K562 (cell line): ENCODE results near the gene SORCS1.

Experiments
- ARID2 ChIP-seq: fragments of 450-650 bp; IDR thresholded peaks from 2 replicates; pipeline ENCODE4 v1.6.1; 2017; ENCODE audit warnings: antibody characterized with exemption, mild to moderate bottlenecking
- HCFC1 ChIP-seq: IDR thresholded peaks from 2 replicates; pipeline ENCODE4 v1.6.1; 2012; ENCODE audit warnings: low read depth, low read length, improper control_type of control experiment
- TF ChIP-seq, protein P1 (sequence below), 3 experiments: IDR thresholded peaks in 2 of 3; conservative IDR thresholded peaks in 1 of 3; 2 replicates each; pipeline ENCODE4 v1.5.1; 2011 to 2012; ENCODE audit warnings: low read length in 3 of 3, mild to moderate bottlenecking in 3 of 3, control low read depth in 2 of 3, improper control_type of control experiment in 1 of 3, inconsistent platforms in 1 of 3, low read depth in 1 of 3, mixed read lengths in 1 of 3, moderate library complexity in 1 of 3; ENCODE audit not compliant: insufficient read depth in 2 of 3
- TF ChIP-seq, protein P2 (sequence below): fragments of 250-450 bp; sonication (Bioruptor Pico); IDR thresholded peaks from 2 replicates; pipeline ENCODE4 v1.5.0; 2020; ENCODE audit warnings: mild to moderate bottlenecking
- TF ChIP-seq, protein P3 (sequence below): fragments of 200-600 bp; sonication (generic); IDR thresholded peaks from one replicate; pipeline ENCODE4 v1.6.1; 2012; ENCODE audit warnings: mild to moderate bottlenecking, low read depth, low read length, inconsistent platforms

DNA sequence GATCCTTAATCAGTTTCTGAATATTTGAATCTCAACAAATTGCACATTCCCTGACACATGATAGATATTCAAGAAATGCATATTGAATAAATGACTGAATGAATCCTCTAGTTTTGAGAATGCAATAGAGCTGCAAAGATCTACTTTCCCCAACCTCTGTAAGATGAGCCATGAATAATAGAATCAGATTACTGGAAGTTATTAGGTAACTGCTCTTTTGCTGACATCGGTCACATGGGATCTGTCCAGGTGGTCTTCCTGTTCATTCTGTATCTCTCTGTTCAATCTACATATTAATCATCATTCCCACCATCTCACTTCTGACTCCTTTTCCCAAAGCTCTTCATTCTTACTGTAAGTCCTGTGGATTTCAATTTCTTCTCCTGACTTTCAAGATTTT is 638.7 kb downstream of the SORCS1 start:
- TF ChIP-seq ARID2, result no peak
- TF ChIP-seq, protein P1, sequence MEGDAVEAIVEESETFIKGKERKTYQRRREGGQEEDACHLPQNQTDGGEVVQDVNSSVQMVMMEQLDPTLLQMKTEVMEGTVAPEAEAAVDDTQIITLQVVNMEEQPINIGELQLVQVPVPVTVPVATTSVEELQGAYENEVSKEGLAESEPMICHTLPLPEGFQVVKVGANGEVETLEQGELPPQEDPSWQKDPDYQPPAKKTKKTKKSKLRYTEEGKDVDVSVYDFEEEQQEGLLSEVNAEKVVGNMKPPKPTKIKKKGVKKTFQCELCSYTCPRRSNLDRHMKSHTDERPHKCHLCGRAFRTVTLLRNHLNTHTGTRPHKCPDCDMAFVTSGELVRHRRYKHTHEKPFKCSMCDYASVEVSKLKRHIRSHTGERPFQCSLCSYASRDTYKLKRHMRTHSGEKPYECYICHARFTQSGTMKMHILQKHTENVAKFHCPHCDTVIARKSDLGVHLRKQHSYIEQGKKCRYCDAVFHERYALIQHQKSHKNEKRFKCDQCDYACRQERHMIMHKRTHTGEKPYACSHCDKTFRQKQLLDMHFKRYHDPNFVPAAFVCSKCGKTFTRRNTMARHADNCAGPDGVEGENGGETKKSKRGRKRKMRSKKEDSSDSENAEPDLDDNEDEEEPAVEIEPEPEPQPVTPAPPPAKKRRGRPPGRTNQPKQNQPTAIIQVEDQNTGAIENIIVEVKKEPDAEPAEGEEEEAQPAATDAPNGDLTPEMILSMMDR (IDR thresholded peaks at IDR 0.05 in 2 of 3, conservative IDR thresholded peaks at IDR 0.05 in 1 of 3; ENCODE audit: insufficient read depth in 2 of 3, low read depth in 1 of 3, low read length in 3 of 3), result no peak
- TF ChIP-seq, protein P2, sequence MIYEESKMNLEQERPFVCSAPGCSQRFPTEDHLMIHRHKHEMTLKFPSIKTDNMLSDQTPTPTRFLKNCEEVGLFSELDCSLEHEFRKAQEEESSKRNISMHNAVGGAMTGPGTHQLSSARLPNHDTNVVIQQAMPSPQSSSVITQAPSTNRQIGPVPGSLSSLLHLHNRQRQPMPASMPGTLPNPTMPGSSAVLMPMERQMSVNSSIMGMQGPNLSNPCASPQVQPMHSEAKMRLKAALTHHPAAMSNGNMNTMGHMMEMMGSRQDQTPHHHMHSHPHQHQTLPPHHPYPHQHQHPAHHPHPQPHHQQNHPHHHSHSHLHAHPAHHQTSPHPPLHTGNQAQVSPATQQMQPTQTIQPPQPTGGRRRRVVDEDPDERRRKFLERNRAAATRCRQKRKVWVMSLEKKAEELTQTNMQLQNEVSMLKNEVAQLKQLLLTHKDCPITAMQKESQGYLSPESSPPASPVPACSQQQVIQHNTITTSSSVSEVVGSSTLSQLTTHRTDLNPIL, result no peak
- TF ChIP-seq, protein P3, sequence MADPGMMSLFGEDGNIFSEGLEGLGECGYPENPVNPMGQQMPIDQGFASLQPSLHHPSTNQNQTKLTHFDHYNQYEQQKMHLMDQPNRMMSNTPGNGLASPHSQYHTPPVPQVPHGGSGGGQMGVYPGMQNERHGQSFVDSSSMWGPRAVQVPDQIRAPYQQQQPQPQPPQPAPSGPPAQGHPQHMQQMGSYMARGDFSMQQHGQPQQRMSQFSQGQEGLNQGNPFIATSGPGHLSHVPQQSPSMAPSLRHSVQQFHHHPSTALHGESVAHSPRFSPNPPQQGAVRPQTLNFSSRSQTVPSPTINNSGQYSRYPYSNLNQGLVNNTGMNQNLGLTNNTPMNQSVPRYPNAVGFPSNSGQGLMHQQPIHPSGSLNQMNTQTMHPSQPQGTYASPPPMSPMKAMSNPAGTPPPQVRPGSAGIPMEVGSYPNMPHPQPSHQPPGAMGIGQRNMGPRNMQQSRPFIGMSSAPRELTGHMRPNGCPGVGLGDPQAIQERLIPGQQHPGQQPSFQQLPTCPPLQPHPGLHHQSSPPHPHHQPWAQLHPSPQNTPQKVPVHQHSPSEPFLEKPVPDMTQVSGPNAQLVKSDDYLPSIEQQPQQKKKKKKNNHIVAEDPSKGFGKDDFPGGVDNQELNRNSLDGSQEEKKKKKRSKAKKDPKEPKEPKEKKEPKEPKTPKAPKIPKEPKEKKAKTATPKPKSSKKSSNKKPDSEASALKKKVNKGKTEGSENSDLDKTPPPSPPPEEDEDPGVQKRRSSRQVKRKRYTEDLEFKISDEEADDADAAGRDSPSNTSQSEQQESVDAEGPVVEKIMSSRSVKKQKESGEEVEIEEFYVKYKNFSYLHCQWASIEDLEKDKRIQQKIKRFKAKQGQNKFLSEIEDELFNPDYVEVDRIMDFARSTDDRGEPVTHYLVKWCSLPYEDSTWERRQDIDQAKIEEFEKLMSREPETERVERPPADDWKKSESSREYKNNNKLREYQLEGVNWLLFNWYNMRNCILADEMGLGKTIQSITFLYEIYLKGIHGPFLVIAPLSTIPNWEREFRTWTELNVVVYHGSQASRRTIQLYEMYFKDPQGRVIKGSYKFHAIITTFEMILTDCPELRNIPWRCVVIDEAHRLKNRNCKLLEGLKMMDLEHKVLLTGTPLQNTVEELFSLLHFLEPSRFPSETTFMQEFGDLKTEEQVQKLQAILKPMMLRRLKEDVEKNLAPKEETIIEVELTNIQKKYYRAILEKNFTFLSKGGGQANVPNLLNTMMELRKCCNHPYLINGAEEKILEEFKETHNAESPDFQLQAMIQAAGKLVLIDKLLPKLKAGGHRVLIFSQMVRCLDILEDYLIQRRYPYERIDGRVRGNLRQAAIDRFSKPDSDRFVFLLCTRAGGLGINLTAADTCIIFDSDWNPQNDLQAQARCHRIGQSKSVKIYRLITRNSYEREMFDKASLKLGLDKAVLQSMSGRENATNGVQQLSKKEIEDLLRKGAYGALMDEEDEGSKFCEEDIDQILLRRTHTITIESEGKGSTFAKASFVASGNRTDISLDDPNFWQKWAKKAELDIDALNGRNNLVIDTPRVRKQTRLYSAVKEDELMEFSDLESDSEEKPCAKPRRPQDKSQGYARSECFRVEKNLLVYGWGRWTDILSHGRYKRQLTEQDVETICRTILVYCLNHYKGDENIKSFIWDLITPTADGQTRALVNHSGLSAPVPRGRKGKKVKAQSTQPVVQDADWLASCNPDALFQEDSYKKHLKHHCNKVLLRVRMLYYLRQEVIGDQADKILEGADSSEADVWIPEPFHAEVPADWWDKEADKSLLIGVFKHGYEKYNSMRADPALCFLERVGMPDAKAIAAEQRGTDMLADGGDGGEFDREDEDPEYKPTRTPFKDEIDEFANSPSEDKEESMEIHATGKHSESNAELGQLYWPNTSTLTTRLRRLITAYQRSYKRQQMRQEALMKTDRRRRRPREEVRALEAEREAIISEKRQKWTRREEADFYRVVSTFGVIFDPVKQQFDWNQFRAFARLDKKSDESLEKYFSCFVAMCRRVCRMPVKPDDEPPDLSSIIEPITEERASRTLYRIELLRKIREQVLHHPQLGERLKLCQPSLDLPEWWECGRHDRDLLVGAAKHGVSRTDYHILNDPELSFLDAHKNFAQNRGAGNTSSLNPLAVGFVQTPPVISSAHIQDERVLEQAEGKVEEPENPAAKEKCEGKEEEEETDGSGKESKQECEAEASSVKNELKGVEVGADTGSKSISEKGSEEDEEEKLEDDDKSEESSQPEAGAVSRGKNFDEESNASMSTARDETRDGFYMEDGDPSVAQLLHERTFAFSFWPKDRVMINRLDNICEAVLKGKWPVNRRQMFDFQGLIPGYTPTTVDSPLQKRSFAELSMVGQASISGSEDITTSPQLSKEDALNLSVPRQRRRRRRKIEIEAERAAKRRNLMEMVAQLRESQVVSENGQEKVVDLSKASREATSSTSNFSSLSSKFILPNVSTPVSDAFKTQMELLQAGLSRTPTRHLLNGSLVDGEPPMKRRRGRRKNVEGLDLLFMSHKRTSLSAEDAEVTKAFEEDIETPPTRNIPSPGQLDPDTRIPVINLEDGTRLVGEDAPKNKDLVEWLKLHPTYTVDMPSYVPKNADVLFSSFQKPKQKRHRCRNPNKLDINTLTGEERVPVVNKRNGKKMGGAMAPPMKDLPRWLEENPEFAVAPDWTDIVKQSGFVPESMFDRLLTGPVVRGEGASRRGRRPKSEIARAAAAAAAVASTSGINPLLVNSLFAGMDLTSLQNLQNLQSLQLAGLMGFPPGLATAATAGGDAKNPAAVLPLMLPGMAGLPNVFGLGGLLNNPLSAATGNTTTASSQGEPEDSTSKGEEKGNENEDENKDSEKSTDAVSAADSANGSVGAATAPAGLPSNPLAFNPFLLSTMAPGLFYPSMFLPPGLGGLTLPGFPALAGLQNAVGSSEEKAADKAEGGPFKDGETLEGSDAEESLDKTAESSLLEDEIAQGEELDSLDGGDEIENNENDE, result no peak
- TF ChIP-seq HCFC1, result no peak
